OCI-M2 (cell line): ENCODE measurements around the gene EXOC3.
"Not testable (repeated sequence)": the region's sequence is repeated elsewhere in the genome, so short reads cannot be mapped to it uniquely, and the experiment has no call there.

Experiments used
- DNase-seq: peaks from one replicate; lab custom pipeline; 2025; ENCODE audit not compliant: unreplicated experiment; lab: John Stamatoyannopoulos, UW

EXOC3 gene

GRCh38 chr5:499233-500209, 56.5 kb downstream of the EXOC3 start:
- no peak for DNase-seq

- DNase-seq = no peak
These were observed 57.5 kb downstream of the EXOC3 start for GRCh38 chr5:500491-500890.

- DNase-seq = no peak
These were observed 58.3 kb downstream of the EXOC3 start for GRCh38 chr5:501105-501830.

DNA sequence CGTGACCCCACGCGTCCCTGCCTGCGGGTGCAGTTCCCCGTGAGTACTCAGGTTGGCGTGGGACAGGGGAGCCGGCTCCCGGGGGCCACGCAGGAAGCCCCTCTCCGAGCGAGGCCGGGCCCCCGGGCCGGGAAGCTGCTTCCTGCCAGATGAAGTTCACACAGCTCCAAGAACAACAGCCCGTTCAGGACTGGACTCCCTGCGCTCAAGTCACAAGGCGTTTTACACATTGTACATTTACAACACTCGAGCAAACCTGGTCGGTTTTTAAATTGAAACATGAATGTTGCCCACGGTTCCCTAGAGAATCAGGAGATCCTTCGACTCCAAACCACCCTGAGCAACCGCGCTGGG, 58.8 kb downstream of the EXOC3 start:
- no peak for DNase-seq

- DNase-seq = no peak
These were observed 59.5 kb downstream of the EXOC3 start for GRCh38 chr5:502325-503079.

DNA sequence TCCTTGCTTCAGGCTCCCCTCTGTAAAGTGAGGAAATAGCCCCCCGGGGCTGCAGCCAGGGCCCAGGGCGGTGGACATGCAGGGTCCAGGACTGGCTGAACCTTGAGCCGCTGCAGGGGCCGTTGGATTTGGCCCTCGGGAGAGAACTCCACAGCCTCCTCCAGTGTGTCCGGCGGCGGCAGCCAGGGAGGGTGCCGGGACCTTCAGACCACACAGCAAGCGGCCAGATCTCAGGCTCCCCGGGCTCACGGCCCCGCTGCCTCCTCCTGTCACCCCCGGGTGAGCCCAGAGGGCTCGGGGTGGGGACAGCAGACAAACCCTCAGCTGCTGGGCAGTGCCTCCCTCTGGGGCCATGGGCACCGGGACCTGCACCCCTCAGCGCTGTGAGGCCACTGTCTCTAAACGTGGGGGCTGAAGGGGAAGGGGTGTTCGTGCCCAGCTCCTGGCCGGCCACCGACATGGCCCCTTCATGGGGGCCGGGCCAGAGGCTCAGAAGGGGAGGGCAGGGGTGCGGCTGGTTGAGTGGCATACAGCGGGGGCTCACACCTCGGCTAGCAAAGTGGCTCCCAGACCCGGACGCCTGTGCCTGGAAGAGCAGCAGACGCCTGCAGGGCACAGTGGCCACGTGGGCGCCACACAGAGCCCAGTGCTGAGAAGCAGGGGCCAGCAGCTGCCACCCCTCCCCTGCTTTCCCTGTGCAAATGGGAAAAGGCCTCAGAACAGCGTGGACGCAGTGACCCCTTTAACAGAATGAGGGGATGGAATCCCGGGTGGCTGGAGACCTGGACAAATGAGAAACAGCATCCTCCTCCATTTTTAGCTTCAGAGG, 61.6 kb downstream of the EXOC3 start:
- no peak for DNase-seq

- DNase-seq = no peak
These were observed 63.1 kb downstream of the EXOC3 start for GRCh38 chr5:505951-506525.

- DNase-seq = not testable (repeated sequence)
These were observed 65.1 kb downstream of the EXOC3 start for GRCh38 chr5:507986-508575.

GRCh38 chr5:509611-510185, 66.7 kb downstream of the EXOC3 start:
- DNase-seq = no peak

DNA sequence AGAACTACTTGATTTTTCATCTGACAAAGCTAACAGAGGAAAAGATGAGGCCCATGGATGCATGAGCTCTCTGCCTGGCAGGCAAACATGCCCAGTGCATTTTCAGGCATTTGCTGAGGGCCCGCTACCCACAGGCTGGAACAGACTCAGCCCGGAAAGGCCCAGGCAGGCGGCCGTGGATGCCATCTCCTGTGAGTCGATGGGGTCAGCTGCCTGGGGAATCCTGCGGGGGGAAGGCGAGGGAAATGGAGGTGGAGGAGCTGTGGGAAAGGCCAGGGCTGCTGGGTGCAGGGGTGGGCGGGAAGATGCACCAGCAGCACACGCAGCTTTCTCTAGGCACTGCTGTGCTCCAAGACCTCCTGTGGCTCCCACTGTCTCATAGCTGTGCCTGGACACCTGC, 67.5 kb downstream of the EXOC3 start:
- DNase-seq = no peak

GRCh38 chr5:511476-511875, 68.5 kb downstream of the EXOC3 start:
- no peak for DNase-seq

- DNase-seq = no peak
These were observed 70.5 kb downstream of the EXOC3 start for GRCh38 chr5:513216-514100.

DNA sequence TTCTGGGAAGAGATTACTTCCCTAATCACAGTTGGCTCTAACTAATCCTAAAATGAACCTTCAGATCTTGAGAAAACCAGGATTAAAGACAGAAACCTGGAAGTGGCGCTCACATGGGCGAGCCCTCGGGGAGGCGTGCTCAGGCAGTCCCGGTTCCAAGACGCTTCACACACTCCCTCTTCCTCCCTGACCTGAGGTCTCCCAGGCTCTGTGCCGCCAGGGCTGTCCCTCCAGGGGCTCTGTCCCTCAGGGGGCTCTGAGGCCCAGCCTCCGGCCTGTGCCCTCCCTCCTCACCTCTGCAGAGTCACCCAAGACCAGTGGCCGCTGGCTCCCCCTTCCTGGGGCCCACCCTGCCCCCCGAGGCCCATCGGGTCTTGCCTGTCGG, 71.1 kb downstream of the EXOC3 start:
- DNase-seq = no peak

DNA sequence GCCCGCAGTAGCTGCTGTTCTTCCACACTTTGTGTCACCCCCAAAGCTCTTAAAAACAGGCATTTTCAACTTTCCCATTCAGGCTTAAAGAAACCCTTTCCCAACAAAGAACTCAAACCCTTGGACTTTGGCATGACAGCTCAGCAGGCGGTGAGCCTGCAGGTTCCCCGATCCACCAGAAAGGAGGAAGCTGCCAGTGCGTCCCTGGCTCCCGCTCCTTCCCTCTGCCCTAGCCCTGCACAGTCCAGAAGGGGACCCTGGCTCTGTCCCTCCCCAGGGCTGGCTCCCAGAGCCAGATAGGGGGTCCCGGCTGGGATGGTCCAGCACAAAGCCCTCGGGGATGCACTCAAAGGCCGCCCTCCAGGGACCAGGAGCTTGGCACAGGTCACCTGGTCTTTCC, 71.7 kb downstream of the EXOC3 start:
- no peak for DNase-seq

DNA sequence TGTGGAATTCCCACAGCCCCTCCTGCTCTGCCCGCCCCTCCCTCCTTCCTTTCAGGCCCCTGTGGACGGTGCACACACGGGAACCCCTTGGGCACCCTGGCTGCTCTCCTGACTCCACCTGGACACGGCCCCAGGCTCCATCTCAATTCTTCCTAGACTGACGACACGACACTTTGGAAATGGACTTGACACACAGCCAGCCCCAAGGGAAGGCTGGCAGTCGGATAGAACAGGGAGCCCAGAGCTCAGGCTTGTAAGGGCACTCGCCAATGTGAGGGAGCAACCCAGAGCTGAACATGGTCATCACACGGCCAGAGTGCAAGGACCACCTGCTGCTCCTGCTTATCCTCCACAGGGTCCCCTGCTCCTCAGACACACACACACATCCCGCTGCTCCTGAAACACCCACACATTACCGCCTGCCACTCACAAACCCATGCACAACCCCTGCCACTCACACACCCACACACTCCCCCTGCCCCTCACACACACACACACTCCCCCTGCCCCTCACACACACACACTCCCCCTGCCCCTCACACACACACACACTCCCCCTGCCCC, 72.4 kb downstream of the EXOC3 start:
- DNase-seq = no peak

DNA sequence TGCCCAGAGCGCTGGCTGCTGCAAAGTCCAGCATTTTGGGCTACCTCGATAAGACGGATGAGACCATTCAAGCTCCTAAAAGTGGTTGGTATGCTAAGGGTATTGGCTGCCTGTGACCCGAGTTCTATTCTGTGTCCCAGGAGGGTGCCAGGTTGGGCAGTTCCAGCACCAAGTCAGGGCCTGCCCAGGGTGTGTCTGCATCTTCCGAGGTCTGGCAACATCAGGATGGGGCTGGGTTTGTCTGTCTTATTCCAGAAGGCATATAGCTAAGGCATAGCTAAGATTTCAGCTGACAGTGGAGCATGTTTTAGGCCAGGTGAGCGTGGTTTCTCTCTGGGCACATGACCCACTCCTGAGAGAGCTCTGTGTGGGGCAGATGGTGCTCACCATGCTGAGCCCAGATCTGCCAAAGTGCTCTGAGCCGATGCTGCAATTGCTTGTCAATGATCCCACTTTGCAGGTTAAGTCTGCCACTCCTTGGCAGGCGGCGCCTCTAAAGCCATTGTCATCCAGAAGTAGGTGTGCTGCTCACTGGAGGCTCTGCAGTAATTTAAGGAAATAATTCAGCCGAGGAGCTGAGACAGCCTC, 73.5 kb downstream of the EXOC3 start:
- DNase-seq = no peak
